PFSK-1 (cell line): ENCODE measurements around the gene UNC13C.

Source experiments
- FOXP2 ChIP-seq: optimal IDR thresholded peaks from 2 replicates; pipeline ENCODE3; 2011; ENCODE audit warnings: borderline replicate concordance, control low read depth, inconsistent platforms; ENCODE audit not compliant: insufficient read depth; ENCODE audit errors: extremely low read length, extremely low read depth
- POLR2AphosphoS5 ChIP-seq: IDR thresholded peaks from 2 replicates; pipeline ENCODE4 v1.6.1; 2012; ENCODE audit warnings: low read depth, mild to moderate bottlenecking, control low read depth, low read length, moderate library complexity
- SIN3A ChIP-seq: IDR thresholded peaks from 2 replicates; pipeline ENCODE4 v1.6.1; 2012; ENCODE audit warnings: mild to moderate bottlenecking, low read length, moderate library complexity, borderline replicate concordance; ENCODE audit not compliant: insufficient read depth
- TAF1 ChIP-seq: IDR thresholded peaks from 2 replicates; pipeline ENCODE4 v1.6.1; 2012; ENCODE audit warnings: low read length, control low read depth, borderline replicate concordance; ENCODE audit not compliant: insufficient read depth
- TF ChIP-seq, protein P1 (sequence below), 2 experiments: IDR thresholded peaks; 2 replicates each; pipeline versions ENCODE4 v1.6.1 to v1.8.0; 2011 to 2012; ENCODE audit warnings: low read depth in 2 of 2, low read length in 2 of 2, control low read depth in 1 of 2, inconsistent platforms in 1 of 2, mild to moderate bottlenecking in 1 of 2, moderate library complexity in 1 of 2; ENCODE audit not compliant: insufficient read depth in 1 of 2

GRCh38 chr15:54571576-54571975, 593.3 kb downstream of the UNC13C start:
- TF ChIP-seq, protein P1, sequence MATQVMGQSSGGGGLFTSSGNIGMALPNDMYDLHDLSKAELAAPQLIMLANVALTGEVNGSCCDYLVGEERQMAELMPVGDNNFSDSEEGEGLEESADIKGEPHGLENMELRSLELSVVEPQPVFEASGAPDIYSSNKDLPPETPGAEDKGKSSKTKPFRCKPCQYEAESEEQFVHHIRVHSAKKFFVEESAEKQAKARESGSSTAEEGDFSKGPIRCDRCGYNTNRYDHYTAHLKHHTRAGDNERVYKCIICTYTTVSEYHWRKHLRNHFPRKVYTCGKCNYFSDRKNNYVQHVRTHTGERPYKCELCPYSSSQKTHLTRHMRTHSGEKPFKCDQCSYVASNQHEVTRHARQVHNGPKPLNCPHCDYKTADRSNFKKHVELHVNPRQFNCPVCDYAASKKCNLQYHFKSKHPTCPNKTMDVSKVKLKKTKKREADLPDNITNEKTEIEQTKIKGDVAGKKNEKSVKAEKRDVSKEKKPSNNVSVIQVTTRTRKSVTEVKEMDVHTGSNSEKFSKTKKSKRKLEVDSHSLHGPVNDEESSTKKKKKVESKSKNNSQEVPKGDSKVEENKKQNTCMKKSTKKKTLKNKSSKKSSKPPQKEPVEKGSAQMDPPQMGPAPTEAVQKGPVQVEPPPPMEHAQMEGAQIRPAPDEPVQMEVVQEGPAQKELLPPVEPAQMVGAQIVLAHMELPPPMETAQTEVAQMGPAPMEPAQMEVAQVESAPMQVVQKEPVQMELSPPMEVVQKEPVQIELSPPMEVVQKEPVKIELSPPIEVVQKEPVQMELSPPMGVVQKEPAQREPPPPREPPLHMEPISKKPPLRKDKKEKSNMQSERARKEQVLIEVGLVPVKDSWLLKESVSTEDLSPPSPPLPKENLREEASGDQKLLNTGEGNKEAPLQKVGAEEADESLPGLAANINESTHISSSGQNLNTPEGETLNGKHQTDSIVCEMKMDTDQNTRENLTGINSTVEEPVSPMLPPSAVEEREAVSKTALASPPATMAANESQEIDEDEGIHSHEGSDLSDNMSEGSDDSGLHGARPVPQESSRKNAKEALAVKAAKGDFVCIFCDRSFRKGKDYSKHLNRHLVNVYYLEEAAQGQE (IDR thresholded peaks at IDR 0.05; ENCODE audit: insufficient read depth in 1 of 2, low read depth in 2 of 2, low read length in 2 of 2), result no peak
- TF ChIP-seq POLR2AphosphoS5 (no peak), TAF1 (no peak), SIN3A (no peak), FOXP2 (no peak)
